GM23248 (cell line): Measurements from ENCODE around the gene CAMK2D. TPM values are rescaled to one million over a fixed set of nuclear protein-coding genes. Genes with fewer than 3 reads are reported as not detected.

Experiments
- DNase-seq: peaks from one replicate; pipeline ENCODE4 v3.0.0-alpha.2; 2015
- H2AFZ ChIP-seq: fragments of 200-600 bp; sonication (generic); 2 replicates; pipeline ENCODE4 v1.6.1; 2016; ENCODE audit warnings: antibody characterized with exemption
- H3F3A ChIP-seq: fragments of 200-600 bp; sonication (generic); 2 replicates; pipeline ENCODE4 v1.6.1; 2016; ENCODE audit warnings: mild to moderate bottlenecking, antibody characterized with exemption, mixed run types; ENCODE audit not compliant: insufficient read depth
- H3K27ac ChIP-seq: fragments of 200-600 bp; sonication (generic); 2 replicates; pipeline ENCODE4 v1.5.1; 2016; ENCODE audit warnings: mild to moderate bottlenecking
- H3K27me3 ChIP-seq: fragments of 200-600 bp; sonication (generic); replicated peaks from 2 replicates; pipeline ENCODE4 v1.6.1; 2016; ENCODE audit warnings: mild to moderate bottlenecking; ENCODE audit not compliant: insufficient read depth
- H3K36me3 ChIP-seq: fragments of 200-600 bp; sonication (generic); 2 replicates; pipeline ENCODE4 v1.6.1; 2016; ENCODE audit warnings: low read depth, mild to moderate bottlenecking
- H3K4me1 ChIP-seq: fragments of 200-600 bp; sonication (generic); 2 replicates; pipeline ENCODE4 v1.6.1; 2016; ENCODE audit warnings: mild to moderate bottlenecking; ENCODE audit not compliant: insufficient read depth
- H3K4me2 ChIP-seq: fragments of 200-600 bp; sonication (generic); one replicate; pipeline ENCODE4 v1.6.1; 2016; ENCODE audit warnings: mild to moderate bottlenecking; ENCODE audit not compliant: unreplicated experiment
- H3K4me3 ChIP-seq: fragments of 200-600 bp; sonication (generic); 2 replicates; pipeline ENCODE4 v1.5.1; 2016; ENCODE audit warnings: mild to moderate bottlenecking
- H3K79me2 ChIP-seq: fragments of 200-600 bp; sonication (generic); 2 replicates; pipeline ENCODE4 v1.6.1; 2016; ENCODE audit warnings: mild to moderate bottlenecking; ENCODE audit not compliant: insufficient read depth
- H3K9ac ChIP-seq: fragments of 200-600 bp; sonication (generic); 2 replicates; pipeline ENCODE4 v1.6.1; 2016; ENCODE audit warnings: mild to moderate bottlenecking
- H3K9me2 ChIP-seq: fragments of 200-600 bp; sonication (generic); 2 replicates; pipeline ENCODE4 v1.6.1; 2016; ENCODE audit warnings: mixed run types, mild to moderate bottlenecking, moderate library complexity; ENCODE audit not compliant: insufficient read depth
- H3K9me3 ChIP-seq: fragments of 200-600 bp; sonication (generic); one replicate; pipeline ENCODE4 v1.6.1; 2017; ENCODE audit warnings: low read depth
- H4K20me1 ChIP-seq: fragments of 200-600 bp; sonication (generic); 2 replicates; pipeline ENCODE4 v1.6.0; 2016; ENCODE audit not compliant: insufficient read depth
- EZH2 ChIP-seq: fragments of 200-600 bp; sonication (generic); IDR thresholded peaks from 2 replicates; pipeline ENCODE4 v1.6.1; 2018; ENCODE audit warnings: antibody characterized with exemption, mild to moderate bottlenecking; ENCODE audit not compliant: insufficient read depth, poor library complexity, severe bottlenecking
- EZH2phosphoT487 ChIP-seq: fragments of 200-600 bp; sonication (generic); IDR thresholded peaks from 2 replicates; pipeline ENCODE4 v1.6.1; 2018; ENCODE audit warnings: antibody characterized with exemption, moderate library complexity, mild to moderate bottlenecking, low read depth; ENCODE audit not compliant: insufficient read depth
- WGBS, 2 experiments: methylation state at CpG; one replicate each; pipeline ENCODE4 v1.1.6; 2015 to 2017; ENCODE audit warnings: low lambda C conversion rate in 2 of 2, low coverage in 1 of 2; ENCODE audit errors: missing lambda C conversion rate in 2 of 2; 5-methylcytosine and 5-hydroxymethylcytosine counted together
- in situ Hi-C: fragments of 300-500 bp; cut with MboI; formaldehyde crosslinking; loops from 2 replicates; pipeline ENCODE4 v1.15.0; 2020
- polyA plus RNA-seq: library from polyadenylated mRNA; unstranded; fragments of >200 nt; fragmentation: Nextera tagmentation; extraction: Ambion mirVana; gene quantifications from 2 replicates; pipeline ENCODE4 v1.2.1, GENCODE V29; 2016
- total RNA-seq: library from RNA; depleted of rRNA; stranded (reverse); fragments of >200 nt; shearing (Covaris generic); gene quantifications from 2 replicates; pipeline ENCODE4 v1.2.3, GENCODE V29; 2014

CAMK2D gene
- total and polyA plus RNA-seq, 2 experiments from 2014 or later = 78.8 to 94.5 TPM

DNA sequence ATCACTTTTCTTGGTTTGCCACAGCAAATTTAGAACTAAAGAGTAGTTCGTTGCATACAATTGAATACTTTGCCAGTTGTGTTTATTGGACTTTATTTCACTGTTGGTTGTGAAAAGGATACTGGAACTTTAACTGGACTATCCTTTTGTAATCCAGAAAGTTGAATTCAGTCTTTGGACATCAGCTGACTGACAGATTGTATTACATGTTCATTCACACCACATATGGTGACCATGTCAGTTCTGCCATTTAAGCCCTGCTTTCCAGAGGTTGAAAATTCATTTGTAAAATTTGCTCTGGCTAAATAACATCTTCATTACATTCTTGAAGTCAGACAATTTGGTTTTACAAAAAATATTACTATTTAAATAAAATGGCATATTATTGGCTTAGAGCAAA is 251.7 kb downstream of the CAMK2D start:
- no peaks in the 10 kb centered on the region for H4K20me1 ChIP-seq
- no peaks in the 10 kb centered on the region for H3K9me2 ChIP-seq
- TF ChIP-seq EZH2phosphoT487 (no peak), EZH2 (no peak)
- no peak overlapping the region for H2AFZ ChIP-seq
- H3K79me2 ChIP-seq = no peaks in the 10 kb centered on the region
- no peak overlapping the region for H3K4me2 ChIP-seq
- H3F3A ChIP-seq = peaks cover 10% of the 10 kb centered on the region
- H3K27me3 ChIP-seq = no peaks in the 10 kb centered on the region
- in situ Hi-C loops = no loop called here
- H3K4me3 ChIP-seq = no peak overlapping the region
- H3K9ac ChIP-seq = no peak overlapping the region
- H3K4me1 ChIP-seq = no peaks in the 10 kb centered on the region
- WGBS, 2 experiments = 94 to 100% methylated on average over 1 of the region's 1 CpG
- no peaks in the 10 kb centered on the region for H3K9me3 ChIP-seq
- DNase-seq = no peak
- no peak overlapping the region for H3K27ac ChIP-seq
- H3K36me3 ChIP-seq = peaks cover 54% of the 10 kb centered on the region

DNA sequence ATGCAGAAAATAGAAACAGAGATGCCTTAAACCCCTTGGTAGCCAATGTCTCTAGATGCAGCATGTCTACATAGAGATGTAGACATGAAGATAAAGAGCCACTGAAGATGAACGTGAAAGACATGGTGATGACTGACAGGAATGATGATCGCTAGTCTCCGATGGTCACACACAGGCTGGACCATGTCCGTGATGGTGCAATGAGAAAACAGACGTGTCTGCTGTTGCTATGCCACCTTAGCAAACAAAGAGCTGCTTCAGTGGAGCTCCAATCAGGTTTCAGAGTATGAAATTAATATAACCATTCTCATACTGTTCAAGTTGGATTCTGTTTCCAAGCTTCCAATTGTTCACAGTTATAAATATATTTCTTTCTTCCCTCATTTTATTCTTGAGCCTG is 256.5 kb downstream of the CAMK2D start:
- H3K27me3 ChIP-seq = no peaks in the 10 kb centered on the region
- H3F3A ChIP-seq = peaks cover 21% of the 10 kb centered on the region
- no peaks in the 10 kb centered on the region for H3K9me3 ChIP-seq
- H2AFZ ChIP-seq = no peak overlapping the region
- H3K79me2 ChIP-seq = no peaks in the 10 kb centered on the region
- 86 to 89% methylated on average over 5 of the region's 5 CpGs for WGBS, 2 experiments
- H3K9me2 ChIP-seq = no peaks in the 10 kb centered on the region
- no peak overlapping the region for H3K9ac ChIP-seq
- TF ChIP-seq EZH2phosphoT487 (no peak), EZH2 (no peak)
- no peak overlapping the region for H3K4me3 ChIP-seq
- H3K36me3 ChIP-seq = peaks cover 33% of the 10 kb centered on the region
- in situ Hi-C loops = no loop called here
- H3K4me1 ChIP-seq = 0 out of 2 replicates have a peak, but pooled peaks cover under 1% of the 10 kb centered on the region
- no peaks in the 10 kb centered on the region for H4K20me1 ChIP-seq
- H3K4me2 ChIP-seq = no peak overlapping the region
- H3K27ac ChIP-seq = no peak overlapping the region
- DNase-seq = no peak

DNA sequence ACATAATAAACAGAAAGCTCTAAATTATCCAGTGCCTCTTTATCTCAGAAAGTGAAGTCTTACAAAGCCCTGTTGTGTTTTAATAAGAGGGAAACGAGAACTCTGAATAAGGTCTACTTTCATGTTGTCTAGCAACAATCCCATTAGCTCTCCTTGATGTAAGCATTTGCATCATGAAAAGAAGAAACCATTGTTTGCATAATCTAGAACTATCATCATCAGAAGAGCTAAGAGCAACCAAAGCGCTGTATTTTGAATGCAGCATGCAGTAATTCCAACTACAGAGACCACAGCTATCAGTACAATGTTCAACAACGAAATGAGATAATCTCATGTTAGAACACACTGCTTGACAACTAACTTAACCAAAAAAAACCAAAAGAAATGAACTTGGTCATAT is 257.1 kb downstream of the CAMK2D start:
- Histone ChIP-seq H3K9ac (no peak overlapping the region), H3K79me2 (no peaks in the 10 kb centered on the region), H2AFZ (no peak overlapping the region), H3K27me3 (no peaks in the 10 kb centered on the region), H3K9me3 (no peaks in the 10 kb centered on the region), H3K4me1 (peaks cover 6% of the 10 kb centered on the region), H3K4me2 (no peak overlapping the region), H3F3A (peaks cover 27% of the 10 kb centered on the region), H4K20me1 (no peaks in the 10 kb centered on the region), H3K36me3 (peaks cover 33% of the 10 kb centered on the region), H3K4me3 (no peak overlapping the region), H3K27ac (no peak overlapping the region), H3K9me2 (no peaks in the 10 kb centered on the region)
- DNase-seq = no peak
- WGBS, 2 experiments = 95 to 97% methylated on average over 3 of the region's 3 CpGs
- TF ChIP-seq EZH2 = no peak
- in situ Hi-C loops = no loop called here

DNA sequence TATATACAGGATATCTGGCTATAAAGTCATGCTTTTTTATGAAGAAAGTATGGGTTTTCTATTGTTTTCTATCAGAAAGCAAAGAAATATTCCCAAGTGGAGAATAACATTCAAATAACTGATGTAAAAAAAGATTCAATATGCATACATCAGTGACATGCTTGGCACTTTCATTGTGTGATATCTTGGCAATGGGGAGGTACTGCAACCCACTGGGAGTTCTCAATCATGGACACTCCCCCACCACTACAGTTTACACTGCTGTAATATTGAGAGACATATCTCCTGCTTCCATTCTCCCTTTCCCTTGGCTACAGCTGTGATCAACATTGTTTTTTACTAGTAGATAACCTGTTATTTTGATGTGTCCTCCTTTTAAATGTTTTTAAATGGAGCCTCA is 257.8 kb downstream of the CAMK2D start:
- H3K27ac ChIP-seq = no peak overlapping the region
- TF ChIP-seq EZH2phosphoT487 (no peak), EZH2 (no peak)
- H4K20me1 ChIP-seq = no peaks in the 10 kb centered on the region
- H2AFZ ChIP-seq = no peak overlapping the region
- no peak overlapping the region for H3K9ac ChIP-seq
- peaks cover 9% of the 10 kb centered on the region for H3K4me1 ChIP-seq
- no peaks in the 10 kb centered on the region for H3K9me3 ChIP-seq
- H3K4me3 ChIP-seq = no peak overlapping the region
- no peaks in the 10 kb centered on the region for H3K27me3 ChIP-seq
- peaks cover 30% of the 10 kb centered on the region for H3F3A ChIP-seq
- in situ Hi-C loops = no loop called here
- DNase-seq = no peak
- peaks cover 30% of the 10 kb centered on the region for H3K36me3 ChIP-seq
- H3K4me2 ChIP-seq = no peak overlapping the region
- H3K79me2 ChIP-seq = no peaks in the 10 kb centered on the region
- no peaks in the 10 kb centered on the region for H3K9me2 ChIP-seq

DNA sequence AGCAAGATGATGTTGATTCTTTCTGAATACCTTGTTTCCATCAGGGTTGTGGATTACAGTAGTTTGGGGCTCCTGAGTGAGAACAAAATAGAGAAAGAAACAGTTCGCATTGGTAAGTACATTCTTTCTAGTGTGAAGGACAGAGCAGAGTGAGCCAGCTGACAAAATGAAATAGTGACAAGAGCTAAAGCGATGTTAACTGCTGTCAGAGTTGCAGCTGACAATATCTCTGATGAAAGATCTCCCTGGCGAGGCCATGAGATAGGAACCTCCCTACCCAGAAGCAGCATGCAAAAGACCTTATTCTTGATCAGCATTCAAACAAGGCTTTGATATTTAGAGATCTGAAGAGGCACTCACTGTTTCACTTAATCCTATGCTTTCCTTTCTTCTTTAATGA is 258.6 kb downstream of the CAMK2D start:
- no peak for DNase-seq
- Histone ChIP-seq H2AFZ (no peak overlapping the region), H4K20me1 (no peaks in the 10 kb centered on the region), H3K9me2 (no peaks in the 10 kb centered on the region), H3K36me3 (peaks cover 27% of the 10 kb centered on the region), H3K4me2 (no peak overlapping the region), H3K9ac (no peak overlapping the region), H3K27me3 (no peaks in the 10 kb centered on the region), H3K79me2 (no peaks in the 10 kb centered on the region), H3K9me3 (no peaks in the 10 kb centered on the region), H3F3A (peaks cover 27% of the 10 kb centered on the region), H3K27ac (no peak overlapping the region), H3K4me3 (no peak overlapping the region), H3K4me1 (peaks cover 9% of the 10 kb centered on the region)
- 86 to 92% methylated on average over 3 of the region's 3 CpGs for WGBS, 2 experiments
- TF ChIP-seq EZH2 (no peak), EZH2phosphoT487 (no peak)
- in situ Hi-C loops = no loop called here
